Stimulated activated naive CD4-positive, alpha-beta T cell treated with Interleukin-2 at 50 U/mL for 16 hours (primary cell): ENCODE measurements around the gene CTRB1.
"Not testable (repeated sequence)": the region's sequence is repeated elsewhere in the genome, so short reads cannot be mapped to it uniquely, and the experiment has no call there.

Experiments used
- DNase-seq: peaks from one replicate; lab custom pipeline; 2025; lab: John Stamatoyannopoulos, UW

CTRB1 gene

DNA sequence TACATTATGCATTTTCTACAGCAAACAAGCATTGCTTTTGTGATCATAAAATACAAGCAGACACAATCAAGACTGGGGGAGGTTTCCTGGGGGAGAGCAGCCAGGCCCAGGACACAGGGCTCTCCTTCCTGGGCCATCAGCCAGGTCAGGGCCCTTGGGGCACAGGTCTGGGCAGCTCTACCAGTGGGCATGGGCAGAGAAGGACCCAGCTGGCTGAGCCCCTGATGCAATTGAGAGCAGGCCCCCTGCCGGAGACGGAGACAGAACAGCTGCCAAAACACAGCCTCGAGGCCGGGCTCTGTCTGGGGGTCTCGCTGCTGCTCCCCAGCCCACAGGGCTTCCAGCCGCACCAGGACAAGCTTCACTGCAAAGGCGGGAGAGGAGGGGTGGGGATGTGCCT lies 21.8 kb downstream of the CTRB1 start:
- DNase-seq, result not testable (repeated sequence)

DNA sequence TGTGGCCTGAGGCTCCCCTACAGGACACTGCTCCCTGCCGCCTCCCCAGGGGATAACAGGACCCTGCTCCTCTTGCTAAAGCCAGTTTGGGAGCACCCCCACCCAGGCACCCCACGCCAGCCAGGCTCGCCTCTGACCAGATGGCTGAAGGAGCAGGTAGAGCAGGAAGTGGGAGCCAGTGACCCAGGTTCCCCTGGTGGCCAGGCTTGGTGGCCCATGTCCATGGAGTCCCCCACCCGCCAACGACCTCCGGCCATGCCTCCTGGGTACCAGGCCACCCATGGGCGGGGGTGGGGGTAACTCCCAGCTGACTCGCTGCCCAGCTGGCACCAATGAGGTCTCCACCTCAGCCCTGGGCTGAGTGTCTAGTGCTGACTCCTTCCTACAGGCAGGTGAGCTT lies 22.6 kb downstream of the CTRB1 start:
- DNase-seq, result no peak

DNA sequence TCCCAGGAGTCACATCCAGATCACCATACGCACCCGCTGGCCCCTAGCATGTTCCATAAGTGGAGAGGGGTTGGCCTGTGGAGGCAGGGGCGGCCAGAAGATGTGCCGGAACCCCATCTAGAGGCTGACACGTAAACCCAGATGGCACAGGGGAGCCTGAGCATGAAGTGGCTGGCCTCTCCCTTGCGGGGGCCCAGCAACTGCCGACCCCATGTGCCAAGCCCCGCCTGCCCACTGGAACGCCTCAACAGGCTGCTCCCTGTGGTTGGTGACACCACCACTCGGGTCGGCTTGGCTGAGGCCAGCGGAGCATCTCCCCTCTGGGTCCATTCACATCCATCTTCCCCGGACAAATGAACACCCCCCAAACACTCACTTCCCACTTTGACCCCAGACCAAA lies 23.2 kb downstream of the CTRB1 start:
- no peak for DNase-seq

DNA sequence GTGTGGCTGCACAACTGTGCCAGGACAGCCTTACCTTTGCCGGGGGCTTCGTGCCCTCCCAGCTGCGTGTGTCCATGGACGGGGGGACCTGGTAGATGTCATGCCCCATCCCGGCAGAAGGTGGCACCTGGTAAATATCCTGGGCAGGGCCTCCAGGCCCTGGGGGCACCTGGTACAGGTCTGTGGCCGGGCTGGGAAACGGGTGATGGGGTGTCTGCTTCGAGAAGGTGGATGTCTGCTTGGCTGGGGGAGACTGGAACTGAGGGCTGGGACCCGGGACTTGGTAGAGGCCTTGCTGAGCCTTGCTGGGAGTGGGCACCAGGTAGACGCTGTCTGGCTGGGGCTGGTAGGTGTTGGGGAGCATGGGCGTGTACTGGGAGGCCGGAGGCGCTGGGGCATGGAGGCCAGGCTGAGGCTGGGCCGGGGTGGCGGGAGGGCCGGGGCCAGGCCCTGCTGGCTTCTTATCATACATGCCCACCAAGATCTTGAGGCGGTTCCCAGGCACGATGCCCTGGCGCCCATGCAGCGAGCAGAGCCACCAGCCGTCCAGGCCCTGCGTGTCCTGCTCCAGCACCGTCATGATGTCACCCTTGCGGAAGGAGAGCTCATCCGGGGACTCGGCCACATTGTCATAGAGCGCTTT lies 23.8 kb downstream of the CTRB1 start:
- not testable (repeated sequence) for DNase-seq

DNA sequence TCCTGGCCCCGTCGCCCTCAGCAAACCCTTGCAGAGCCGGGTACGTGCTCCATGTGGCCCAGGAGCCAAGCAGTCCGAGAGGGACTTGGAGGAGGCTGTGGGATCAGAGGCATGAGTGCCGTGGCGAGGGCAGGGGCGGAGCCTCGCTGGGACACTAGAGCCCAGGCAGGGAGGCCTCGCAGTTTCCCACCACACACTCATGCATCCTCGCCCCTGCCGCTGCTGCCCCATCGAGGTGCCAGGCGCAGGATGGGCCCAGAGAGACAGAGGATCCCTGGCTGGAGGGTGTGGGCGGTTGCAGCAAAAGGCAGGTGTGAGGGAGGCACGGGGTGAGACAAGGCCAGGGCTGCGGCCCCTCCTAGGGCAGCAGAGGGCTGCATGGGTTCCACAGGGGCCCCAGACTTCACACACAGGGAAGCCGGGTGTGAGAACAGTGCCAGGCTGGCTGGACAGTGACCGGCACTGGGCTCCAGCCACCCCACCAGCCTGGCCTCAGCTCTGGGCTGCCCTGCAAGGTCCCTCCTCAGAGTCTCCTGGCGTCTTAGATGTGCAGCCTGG lies 25.0 kb downstream of the CTRB1 start:
- no peak for DNase-seq

DNA sequence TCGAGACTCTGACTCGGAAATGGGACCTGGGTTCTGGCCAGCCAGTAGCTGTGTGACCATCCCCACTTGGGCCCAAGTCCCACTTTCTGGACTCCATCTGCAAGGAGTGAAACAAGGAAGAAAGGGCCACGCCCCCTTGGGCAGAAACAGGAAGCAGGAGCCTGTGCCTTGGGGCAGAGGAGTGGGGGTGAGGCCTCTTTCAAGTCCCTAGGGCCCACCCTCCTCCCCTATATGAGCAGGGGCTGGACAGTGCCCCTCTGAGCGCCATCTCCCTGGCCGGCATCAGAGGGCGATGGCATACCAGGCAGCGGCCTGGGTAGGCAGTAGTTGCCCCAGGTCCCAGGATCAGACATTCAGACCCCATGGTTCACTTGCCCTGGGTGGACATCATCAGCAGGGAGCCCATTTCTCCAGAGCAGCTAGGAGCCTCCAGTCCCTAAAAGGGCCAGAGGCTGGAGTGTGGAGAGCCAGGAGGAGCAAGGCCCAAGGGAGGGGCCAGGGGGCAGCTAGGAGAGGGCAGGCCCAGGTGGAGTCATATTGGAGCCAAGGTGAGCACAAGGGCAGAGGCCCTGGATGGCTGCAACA lies 25.5 kb downstream of the CTRB1 start:
- no peak for DNase-seq

DNA sequence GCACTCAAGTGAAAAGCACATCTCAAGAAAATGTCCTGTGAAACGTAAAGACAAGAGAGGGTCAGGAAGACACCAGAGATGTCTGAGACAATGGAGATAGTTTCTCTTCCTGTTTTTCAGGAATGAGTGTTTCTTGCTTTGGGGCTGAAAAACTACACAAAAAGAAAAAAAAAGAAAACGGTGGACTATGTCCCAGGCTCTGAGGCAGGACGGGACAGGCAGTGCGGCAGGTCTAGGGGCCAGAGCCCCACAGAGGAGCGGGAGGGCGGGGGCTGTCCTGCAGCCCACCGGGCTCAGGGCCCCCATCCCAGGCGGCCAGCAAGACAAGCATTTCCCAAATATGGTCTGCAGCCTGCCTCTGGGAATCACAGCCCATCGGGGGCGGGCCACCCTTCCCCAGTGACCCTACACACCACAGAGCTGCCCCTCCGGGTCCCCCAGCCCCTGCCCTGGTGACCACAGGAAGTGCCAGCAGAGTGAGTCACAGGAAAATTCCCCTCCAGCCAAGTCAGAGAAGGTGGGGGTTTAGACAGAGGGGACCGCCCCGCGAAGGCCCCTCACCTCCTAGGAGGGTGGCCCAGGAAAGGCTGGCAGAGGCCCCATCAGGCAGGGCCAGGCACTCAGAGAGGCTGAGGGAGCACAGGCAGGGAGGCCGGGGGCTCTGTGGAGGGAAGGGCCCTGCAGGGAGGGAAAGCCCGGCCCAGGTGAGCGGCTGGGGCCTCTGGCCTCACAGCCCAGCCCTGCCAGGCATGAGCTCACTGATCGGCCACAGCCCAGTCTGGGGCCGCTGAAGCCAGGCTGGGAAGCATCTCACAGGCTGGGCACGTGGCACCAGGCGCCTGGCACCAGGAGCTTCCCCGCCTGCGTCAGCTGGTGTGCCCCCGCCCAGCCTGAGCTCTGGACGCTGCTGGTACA lies 26.3 kb downstream of the CTRB1 start:
- DNase-seq, result no peak

DNA sequence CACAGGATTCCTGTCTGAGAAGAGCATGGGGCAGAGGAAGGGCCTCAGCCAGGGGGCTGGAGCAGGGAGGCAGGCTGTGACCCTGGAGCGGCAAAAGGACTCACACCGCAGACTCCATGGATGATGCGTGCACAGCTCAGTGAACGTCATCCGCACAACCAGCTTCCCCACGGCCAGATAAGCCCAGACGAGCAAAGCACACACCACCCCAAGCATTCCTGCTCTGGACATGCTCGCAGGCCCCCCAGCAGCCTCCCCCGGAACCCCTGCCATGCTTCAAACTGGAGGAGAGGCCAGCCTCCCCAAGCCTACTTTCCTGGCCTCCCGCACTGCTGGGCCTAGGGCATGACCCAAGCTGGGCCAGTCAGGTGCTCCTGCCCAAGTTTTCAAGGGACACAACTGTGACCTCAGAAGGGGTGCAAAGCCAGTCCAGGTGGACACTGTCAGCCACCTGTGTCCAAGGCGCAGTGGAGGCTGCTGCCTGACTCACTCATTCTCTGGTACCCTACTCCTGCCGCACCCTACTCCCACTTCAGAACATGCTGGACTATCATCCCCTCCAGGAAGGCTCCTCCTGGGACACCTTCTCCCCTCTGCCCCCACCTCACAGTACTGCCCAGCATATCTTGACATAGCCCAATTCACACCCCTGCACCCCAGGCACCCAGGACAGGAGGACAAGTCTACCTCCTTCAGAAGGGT lies 27.9 kb downstream of the CTRB1 start:
- DNase-seq, result no peak

DNA sequence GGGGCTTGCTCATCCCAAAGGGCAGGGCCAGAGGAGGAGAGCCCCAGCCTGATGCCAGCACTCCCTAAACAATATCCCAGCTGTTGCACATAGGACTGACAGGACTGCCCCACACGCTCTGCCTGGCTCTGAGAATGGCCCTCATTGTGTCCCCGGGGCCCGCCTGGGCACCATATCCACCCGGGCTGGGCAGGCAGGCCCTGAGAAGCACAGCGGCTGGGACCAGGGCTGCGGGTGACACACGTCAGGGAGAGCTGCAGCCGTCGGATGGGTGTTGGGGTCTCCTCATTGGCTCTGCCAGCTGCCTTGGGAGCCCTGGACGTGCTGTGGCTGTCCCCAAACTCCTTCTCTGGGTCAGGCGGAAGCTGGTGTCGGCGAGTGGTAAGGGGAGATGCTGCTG lies 28.5 kb downstream of the CTRB1 start:
- no peak for DNase-seq

DNA sequence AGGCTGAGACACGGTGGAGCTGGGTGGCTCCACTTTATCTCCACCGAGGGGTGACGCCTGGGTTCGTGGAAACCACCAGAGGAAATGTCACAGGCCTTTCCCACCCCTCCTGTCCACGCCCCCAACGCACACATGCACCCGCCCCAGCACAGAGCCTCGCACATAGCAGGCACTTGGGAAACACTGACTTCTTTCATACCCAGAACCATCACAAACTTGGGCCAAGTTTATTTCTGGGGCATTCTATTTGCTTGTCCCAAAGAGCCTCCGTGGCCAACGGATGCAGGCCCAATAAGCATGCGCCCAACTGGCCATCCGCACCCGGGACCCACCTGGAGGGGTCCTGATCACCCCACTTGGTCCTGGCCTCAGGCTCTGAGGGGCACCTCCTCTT lies 29.4 kb downstream of the CTRB1 start:
- DNase-seq, result no peak

DNA sequence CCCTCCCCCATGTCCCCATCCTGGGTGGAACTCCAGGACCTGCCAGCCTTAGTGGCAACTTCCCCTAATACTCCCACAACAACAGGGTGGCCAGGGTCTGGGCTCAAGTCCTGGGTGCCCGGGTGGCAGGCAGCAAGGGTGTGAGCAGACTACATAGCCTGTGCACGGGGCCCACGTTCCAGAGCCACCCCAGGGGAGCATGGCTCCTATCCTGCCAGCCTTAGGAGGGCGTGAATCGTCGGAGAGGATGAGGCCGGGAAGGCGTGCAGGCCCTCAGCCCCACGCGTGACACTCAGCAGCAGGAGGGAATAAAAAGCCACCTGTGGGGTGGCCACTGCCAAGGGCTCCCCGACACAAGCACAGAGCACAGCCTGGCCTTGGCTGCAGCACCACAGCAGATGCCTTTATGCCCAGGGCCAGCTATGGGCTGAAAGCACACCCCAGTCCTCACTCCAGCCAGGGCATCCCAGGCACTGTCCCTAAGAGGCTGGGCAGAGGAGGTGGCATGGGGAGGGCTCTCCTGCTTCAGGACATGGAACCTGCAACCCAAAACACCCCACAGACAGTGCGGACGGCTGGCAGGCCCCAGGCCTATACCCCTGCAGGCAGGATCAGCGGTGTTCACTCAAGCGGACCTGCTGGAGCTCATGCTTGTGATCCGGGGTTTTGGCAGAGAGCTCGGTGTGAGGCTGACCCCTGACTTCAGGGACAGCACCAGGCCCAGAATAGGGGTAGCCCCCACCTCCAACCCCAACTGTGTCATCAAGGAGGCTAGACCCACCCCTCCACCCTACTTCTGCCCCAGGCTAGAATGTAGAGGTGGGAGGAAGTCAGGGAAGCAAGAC lies 30.0 kb downstream of the CTRB1 start:
- DNase-seq, result no peak

DNA sequence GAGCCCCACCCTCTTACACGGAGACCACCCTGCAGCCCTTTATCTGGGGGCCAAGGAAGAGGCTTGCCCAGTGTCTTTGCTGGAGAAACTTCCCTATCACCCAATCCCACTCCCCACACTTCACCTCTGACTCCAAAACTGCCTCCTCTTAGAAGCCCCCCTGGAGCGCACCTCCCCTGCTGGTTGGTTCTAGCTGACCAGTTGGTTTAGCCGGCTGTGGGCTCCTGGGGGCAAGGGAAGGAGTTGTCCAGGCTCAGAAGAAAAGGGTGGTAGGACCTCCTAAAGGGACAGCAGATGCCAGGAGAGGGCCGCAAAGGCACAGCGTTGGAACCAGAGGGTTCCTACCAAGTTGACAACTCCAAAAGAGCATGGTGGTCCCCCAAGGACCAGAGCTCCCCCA lies 30.7 kb downstream of the CTRB1 start:
- no peak for DNase-seq

DNA sequence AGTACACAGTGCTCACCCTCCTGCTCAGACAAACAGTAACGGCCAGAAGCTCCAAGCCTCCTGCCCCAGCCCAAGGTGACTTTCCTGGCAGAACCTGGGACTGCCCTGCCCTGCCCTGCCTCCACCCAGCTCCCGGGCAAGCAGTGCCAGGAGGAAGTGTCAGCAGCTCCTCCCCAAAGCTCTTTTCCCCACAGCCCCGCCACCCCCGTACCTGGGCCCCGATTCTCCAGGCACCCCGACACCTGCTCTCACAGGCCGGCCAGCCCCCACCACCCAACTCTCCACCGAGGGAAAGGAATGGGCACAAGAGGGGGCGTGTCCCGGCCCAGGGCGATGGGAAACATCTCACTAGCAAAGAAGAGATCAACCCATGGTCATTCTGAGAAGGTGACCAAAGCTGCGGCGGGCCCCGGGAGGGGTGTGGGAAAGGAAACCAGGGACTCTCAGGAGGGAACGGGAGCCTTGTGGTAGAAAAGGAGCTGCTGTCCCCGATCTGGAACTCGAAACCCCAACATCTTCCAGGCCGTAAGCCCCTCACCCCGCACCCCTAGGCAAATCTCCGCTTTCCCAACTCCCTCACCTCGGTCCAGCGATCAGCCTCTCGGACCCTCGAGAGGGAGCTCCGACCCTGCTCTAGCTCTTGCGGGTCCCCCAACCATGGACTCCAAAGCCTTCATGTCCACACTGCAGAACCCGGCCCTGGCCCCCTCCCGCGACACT lies 31.5 kb downstream of the CTRB1 start:
- no peak for DNase-seq

DNA sequence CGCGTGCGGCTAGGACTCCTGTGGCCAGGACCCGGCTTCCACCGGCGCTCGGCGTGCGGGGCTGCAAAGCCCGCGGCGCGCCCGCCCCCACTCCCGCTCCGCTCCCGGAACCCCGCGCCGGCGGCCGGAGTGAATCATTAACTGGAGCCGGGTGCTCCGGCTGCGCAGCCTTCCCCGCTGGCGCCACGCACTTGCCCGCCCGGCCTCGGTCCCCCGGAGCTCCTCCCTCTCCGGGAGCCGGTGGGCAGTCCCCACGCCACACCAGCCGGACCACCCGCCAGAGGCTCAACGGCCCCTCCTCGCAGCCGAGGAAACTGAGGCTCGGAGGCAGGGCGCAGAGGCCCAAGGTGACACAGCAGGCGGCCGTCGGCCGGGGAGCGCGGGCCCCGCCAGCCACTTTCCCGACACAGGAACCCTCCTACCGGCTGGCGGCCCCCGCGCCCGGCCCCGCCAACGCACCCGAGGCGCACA lies 32.1 kb downstream of the CTRB1 start:
- no peak for DNase-seq

DNA sequence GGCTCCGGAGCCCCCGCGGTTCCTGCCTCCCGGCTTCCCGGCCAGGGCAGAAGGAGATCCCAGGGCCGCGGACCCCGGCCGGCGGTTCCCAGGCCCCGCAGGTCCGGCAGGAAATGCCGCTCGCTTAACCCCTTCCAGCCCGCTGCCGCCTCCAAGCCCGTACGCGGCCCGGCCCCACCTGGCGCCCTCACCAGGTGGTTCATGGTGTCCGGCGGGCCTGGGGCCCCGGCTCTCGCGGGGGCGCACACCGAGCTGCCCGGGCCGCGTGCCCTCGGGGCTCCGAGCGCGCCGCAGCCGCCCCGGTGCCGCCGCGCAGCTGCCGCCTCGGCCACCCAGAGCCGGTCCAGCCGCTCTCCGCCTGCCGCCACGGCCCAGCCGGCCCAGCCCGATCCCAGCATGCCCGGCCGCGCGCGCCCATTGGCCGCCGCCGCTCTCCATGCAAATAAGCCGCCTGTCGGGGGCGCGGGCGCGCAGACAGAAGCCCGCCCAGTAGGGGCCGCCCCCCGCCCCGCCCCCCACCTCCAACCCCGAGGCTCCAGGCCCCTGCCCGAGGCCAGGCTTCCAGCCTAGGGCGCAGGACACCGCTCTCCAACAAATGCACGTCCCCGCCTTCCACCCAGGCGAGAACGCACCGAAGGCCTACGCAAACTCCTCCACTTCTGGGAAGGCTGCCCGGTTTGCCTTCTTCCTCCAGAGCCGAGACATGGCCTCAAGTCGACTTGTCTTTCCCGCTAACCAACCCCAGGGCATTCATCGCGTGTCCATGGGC lies 32.7 kb downstream of the CTRB1 start, which contains the start of gene BCAR1:
Gene BCAR1, minus strand, starts transcription at position 345 of the 769 bp plus-strand sequence. Its CDS starts 142 bp downstream, at position 203.
- DNase-seq, result no peak

DNA sequence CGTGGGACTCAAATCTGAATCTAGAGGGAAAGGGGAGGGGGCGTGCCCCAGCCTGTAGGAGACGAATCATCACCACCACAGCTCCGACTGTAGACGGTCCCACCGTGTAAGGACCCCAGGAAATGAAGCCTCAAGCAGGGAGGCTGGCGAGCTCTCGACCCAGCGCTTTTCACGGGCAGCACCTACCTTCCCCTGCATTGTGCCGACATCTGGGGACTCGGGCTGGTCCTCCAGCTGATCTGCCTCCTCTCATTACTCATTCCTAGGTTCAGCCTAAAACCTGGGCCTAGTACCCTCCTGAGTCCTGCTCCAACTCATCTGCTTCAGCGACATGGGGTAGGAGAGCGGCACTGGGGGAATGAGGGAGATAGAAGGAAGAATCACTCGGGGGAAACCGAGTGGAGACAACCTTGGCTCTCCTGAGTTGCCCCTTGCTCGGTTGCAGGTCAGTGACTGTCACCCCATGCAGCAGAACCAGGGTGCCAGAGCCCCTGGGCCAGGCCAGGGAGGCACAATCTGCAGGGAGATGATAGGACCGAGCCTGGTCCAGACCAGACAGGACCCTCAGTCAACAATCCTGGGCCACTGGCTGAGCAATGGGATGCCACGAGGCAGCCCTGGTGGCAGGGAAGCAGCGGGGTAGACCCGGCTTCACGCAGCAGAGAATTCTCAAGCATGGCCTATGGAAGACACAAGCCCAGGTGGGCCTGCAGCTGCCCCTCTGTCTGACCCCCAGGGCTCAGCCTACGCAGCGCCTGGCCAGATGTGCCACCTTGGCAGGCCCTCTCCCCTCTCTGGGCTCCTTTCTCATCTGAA lies 33.5 kb downstream of the CTRB1 start:
- DNase-seq, result no peak

DNA sequence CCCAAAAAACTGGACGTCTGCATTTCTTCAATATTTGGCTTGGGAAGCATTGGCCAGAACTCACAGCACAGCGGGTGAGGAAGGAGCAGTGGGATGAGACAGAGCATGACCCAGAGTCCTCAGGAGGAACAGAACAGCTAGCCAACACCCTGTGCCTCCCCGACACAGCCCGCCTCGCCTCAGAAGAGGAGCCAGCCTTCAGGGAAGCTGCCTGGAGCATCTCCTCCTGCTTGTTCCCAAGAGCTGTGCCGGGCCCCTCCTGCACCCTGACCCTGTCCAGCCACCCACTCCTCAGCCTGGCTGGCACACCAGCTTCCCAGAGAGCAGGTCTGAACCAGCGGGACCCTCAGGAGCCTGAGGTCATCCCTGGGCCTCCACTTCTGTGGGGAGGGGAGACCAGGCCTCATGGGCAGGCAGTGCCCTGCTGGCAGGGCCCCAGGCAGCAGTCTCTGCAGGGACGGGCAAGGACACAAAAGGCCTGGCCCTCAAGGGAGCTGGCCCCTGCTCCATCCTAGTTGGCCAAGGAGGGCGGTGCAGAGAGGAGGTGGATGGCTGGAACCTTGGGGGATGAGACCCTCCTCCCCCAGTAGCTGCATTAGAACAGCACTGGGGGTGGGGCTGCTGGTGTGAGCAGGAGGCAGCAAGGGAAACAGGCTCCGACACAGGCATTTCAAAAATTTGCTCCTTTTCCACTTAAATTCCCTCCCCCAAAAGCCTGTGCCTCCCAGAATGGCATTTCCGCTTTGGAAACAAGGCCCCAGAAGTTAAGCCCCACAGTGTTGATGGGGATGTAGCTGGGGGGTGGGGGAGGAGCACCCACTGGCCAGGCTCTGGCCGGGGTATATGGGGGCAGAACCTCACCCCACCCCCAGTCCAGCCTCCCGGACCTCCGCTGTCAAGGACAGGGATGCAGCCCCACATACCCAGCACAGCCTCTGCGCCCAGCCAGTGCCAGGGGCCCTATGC lies 34.4 kb downstream of the CTRB1 start:
- no peak for DNase-seq
